Stimulated activated CD4-positive, alpha-beta T cell treated with anti-CD3 and anti-CD28 coated beads, Interleukin-2, amount 100 ng/mL, for 48 hours (primary cell): ENCODE data around the gene CYP46A1.
"Not testable (repeated sequence)": the region's sequence is repeated elsewhere in the genome, so short reads cannot be mapped to it uniquely, and the experiment has no call there.

ENCODE experiments used
- DNase-seq, 2 donors: peaks; one replicate each; pipeline ENCODE4 v3.0.0-alpha.2; 2020

The CYP46A1 gene

DNA sequence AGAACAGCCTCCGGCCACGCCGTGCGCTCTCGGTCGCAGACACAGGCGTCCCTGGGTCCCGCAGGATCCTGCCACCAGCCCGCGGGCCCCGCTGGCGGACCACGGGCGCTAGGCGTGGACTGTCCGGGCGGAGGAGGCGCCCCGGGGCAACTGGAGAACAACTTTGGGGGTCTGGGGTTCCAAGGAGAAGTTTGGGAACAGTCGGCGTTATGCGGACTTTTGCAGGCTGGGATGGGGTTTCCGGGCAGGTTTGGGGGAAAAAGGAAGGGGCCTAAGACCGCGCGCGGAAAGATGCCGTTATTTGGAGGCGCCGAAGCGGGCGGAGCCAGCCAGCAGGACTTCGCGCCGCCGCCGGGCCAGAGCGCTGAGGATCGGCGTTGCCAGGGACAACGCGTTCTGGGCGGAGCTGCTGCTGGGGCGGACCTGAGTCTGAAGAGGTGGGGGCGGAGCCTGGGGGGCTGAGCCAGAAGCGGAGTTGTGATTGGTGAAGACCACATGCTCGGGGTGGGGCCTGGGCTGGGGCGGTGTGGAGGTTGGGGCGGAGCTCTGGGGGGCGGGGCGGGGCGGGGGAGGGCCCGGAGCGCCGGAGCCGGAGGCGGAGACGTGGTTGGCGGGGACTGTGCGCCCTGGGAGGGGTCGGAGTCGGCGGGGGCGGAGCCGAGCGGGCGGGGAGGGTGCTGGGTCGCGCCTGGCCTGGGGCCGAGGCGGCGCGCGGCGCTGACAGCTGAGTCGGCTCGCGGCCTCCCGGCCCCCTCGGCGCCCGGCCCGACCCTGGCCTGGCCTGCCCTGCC is at the start of gene CYP46A1:
CYP46A1 (plus strand) TSS at position 680 of the 791 bp plus-strand sequence. CDS start 120 bp downstream, outside the sequence.
- DNase-seq = peak; percentile 98 to 99

DNA sequence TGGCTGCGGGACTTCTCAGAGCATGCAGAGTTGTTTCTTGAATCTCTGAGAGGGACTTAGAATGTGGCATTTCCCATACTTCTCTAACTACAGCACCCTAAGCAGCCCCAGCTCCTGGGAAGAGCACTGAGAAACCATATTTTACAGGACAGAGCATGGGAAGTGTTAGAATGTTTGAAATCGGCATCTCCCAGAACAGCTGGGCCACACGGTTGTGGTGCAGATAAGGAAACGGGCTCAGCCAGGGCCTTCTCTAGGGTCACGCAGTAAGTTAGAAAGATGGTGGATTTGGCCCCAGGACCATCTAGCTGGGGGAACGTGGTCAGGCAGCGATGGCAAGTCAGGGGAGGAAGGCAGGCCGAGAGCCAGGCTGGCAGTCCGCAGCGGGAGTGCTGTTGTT is 49.7 kb upstream of the CYP46A1 start:
- DNase-seq = no peak

DNA sequence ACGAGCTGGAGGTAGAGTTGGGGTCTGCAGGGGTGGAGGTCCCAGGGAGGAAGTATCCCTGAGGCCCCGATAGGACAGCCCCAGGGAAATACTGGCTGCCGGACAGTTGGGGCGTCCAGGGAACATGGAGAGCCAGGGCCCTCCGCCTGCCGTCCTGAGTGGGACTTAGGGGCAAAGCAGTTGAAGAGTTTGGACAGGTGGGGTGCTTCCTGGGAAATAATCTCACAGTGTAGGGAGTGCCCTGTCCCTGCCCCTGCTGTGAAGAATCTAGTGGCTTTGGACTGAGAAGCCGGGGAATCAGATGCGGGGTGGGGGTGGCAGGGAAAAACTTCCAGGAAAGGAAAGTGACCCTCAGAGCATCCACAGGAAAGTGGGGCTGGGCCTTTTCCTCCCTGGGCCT is 49.0 kb upstream of the CYP46A1 start:
- no peak for DNase-seq

DNA sequence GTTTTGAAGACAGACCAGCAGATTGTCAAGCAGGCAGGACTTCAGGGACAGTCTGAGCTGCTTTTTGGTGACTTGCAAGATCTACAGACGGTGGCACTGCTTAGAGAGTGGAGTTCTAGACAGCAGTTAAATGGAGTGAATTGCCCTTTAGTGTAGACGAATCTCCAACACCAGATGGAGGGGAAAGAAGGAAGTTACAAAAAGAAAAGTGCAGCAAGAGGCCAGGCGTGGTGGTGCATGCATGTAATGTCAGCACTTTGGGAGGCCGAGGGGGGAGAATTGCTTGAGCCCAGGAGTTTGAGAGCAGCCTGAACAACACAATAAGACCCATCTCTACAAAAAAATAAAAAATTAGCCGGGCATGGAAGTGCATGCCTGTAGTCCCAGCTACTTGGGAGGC is 47.6 kb upstream of the CYP46A1 start:
- no peak for DNase-seq

DNA sequence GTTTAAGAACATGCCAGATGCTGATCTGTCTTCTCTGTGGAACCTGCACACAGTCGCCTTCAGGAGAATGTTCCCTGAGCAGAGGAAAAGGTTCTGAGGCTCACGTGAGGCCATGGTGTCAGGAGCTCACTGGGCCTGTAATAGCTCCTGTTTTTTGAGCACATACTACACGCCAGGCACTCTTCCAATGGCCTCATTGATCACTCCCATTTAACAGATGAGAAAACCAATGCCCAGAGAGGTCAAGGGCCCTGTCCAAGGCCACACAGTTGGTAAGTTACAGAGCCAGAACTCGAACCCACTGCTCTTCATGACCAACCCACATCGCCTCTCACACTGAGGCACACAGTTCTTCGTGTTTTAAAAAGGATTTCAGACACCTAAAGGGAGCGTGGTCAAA is 46.5 kb upstream of the CYP46A1 start:
- no peak for DNase-seq

DNA sequence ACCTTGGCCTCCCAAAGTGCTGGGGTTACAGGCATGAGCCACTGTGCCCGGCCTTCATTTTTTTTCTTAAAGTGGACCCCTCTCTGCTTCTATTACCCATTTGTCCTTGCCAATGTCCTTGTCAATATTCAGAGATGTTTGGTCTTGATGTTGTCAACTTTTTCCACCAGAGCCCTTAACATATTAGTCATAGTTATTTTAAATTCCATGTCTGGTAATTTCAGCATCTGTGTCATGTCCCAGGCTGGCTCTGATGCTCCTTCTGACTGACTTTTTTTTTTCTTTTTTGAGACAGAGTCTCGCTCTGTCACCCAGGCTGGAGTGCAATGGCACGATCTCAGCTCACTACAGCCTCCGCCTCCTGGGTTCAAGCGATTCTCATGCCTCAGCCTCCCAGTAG is 41.3 kb upstream of the CYP46A1 start:
- DNase-seq = not testable (repeated sequence)

DNA sequence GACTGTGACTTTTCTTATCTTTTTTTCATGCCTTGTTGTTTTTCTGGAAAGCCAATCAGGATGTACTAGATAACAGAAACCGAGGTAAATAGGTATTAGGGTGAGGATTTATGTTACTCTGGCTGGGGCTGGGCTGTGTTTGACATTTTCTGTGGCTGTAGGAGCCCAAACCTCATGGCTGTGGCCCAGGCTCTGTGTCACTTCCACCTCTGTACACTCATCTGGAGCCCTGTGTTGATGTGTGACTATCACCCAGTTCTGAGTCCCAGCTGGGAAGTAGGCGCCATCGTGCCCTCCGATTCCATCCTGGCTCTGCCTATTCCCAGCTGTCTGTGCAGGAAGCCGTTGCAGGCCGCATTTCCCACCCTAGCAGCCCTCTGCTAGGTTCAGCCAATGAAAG is 40.8 kb upstream of the CYP46A1 start:
- no peak for DNase-seq

DNA sequence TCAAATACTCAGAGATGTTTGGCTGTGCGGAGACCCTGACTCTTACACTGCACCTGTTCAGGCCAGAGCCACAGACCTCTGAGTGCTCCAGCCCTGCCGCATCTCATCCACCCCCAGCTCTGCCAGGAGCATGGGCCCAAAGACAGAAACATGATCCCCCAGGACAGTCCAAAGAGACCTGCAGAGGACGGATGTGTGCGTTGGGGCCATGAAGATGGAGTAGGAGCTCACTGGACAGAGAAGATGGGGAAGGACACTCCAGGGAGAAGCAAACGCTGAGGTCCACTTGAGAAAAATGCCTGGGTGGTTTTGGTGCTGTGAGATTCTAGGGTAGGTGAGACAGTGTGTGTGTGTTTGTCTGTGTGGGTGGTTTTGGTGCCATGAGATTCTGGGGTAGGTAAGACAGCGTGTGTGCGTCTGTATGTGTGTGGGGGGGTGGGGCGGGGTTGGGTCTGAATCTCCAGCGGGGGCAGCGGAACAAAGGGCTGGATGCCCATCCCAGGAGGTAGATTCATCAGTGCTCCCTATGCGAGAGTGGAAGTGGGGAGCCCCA is 40.0 kb upstream of the CYP46A1 start:
- no peak for DNase-seq

DNA sequence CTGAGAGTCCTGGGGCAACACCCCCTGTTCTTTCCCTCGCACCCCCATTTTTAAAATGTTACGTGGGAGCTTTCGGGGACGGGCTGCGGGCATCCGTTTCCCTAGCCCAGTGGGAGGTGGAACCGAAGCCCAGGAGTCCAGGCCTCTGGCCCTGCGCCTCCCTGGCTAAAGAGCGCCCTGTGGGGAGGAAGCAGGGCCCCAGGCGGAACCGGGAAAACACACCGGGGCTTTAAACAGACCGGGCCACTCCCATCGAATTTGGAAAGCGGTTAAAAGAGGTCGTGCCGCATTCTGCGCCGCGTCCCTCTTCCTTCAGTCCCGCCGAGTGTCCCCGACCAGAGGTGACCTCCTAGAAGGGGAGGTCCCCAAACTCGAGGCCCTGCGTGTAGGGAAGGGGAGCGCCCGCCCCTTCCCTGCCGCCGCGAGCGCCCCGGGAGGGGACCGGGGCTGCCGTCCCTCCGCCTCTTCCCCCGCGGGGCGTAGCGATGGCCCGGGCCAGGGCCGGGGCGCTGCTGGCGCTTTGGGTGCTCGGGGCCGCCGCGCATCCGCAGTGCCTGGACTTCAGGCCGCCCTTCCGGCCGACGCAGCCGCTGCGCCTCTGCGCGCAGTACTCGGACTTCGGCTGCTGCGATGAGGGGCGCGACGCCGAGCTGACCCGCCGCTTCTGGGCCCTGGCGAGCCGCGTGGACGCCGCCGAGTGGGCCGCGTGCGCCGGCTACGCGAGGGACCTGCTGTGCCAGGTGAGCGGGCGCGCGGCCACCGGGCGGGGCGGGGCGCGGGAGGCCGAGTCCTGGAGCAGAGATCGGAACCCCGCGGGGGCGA is 39.2 kb upstream of the CYP46A1 start, which contains the start of gene HHIPL1:
HHIPL1 (plus strand) TSS at position 407 of the 822 bp plus-strand sequence; CDS start at position 486, 79 bp downstream.
- no peak for DNase-seq

DNA sequence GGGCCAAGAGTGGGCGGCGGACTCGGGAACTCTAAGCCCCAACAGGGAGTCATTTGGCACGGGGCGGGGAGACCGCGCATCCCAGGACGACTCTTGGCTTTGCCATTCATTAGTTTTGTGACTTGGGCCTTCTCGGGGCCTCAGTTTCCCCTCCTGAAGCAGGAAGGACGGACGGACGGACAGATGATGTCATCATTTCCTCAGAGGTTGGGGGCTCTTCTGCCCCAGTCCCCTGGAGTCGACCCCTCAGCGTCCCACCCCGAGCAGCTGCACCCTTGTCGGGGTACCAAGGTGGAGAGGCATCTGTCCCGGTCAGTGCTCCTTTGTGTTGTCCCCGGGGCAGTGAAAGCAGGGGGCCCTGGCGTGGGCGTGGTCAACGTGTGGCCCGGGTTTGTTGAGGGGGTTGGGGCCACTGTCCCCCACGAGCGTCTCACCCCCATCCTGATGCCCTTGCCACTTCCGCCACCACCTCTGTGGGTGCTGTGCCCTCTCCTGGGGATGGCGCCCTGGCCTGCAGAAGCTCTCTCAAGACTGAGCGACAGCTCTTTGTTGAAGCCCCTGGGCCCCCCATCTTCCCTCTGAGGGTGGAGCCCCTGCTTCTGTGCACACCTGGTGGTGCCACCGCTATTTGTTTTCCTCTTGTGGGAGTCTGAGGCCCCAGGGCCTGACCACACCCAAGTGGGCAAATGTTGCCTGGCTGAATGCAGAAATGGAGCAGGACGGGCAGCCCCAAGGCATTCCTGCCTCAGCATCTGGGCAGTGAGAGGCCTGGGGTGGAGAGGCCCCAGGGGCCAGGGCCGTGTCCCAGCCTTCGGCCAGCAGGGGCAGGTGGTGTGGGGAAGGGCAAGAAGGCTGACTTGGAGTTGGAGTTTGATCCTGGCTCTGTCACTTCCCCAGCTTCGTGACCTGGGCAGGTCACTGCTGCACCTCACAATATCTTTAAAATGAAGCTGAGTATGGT is 38.3 kb upstream of the CYP46A1 start:
- no peak for DNase-seq

DNA sequence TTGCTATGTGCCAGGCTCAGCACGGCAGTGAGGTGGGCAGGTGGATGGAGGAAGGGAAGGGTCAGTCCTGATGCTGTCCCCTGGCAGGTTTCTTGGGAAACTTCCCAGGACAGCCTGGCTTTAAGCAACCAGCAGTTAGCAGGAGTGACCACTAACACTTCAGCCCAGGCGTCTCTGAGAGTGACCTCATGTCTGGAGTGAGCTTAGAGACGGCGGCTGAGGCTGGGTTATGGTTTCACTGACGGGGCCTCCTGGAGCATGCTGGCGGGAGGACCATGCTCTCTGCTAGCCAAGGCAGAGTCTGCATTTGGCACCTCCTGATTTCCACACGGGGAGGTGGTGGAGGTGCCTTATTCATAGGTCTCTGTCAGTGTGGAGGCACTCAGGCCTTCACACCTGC is 36.7 kb upstream of the CYP46A1 start:
- DNase-seq = no peak

DNA sequence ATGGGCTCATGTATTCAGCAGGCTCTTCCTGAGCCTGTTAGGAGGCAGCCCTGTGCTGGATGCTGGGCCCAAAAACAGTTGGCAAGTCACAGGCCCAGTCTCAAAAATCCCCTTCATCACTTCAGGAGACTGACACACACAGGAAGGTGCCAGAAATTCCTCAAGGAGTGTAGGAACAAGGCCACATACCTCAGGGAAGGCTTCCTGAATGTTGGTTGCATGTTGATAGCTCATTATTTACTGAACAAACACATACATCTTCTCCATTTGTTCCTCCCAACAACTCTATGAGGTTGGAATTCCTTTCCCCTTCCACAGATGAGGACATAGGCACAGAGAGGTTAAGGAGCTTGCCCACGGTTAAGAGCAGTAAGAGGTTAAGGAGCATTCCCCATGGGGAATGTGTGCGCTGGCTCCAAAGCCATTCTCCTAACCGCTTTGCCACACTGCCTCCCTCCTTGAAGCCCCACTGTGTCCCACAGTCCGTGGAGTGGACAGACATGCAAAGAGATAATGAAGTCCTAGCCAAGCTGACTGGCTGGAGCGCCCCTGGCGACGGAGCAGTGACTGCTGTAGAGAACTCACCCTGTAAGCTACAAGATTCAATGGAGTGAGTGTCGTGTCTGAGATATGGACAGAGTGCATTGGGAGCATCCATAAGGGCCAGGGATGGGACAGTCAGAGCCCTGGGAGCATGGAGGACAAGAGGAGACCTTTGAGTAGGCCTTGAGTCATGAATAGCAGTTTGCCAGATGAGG is 35.9 kb upstream of the CYP46A1 start:
- DNase-seq = no peak

DNA sequence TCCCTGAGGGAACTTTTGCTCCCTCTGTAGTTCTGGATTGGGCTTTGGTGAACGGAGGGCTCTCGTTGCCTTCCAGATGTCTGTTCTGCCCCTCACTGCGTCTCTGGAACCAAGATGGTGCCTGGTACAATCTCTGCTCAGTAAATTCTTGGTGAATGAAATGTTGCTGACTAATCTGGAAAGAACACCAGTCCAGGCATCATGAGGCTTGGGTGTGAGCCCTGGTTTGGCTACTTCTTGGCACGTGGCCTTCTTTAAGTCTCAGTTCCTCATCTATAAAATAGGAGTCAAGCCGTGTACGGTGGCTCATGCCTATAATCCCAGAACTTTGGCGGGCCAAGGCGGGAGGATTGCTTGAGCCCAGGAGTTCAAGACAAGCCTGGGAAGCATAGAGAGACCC is 34.9 kb upstream of the CYP46A1 start:
- no peak for DNase-seq

DNA sequence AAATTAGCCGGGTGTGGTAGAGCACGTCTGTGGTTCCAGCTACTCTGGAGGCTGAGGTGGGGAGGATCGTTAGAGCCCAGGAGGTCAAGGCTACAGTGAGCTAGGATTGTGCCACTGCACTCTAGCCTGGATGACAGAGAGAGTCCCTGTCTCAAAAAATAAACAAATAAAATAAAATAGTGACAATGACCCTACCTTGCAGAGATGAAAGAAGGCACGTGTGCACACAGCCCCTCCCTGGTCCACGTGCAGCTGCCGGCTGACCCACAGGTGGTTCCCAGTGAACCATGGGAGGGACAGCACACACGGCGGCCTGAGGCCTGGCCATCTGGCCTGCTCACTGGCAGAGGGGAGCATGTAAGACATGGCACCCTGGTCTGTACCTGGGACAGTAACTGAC is 34.5 kb upstream of the CYP46A1 start:
- DNase-seq = no peak

DNA sequence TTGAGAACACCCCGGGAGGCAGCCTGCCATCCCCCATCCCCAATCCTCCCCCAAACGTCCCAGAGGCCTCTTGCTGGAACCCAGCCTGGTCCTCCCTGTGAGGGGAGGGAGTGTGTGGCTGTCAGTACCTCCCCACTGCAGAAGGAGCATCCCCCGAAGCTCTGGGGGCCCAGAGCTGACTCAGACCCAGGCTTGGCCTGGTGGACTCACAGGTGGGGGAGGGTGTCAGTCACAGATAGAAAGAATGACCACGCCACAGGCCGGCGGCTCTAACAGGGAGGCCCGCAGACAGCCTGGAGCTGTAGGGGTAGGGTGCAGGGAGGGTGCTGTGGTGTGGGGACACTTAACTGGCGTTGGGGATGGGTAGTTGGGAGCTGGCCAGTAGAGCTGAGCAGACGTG is 33.9 kb upstream of the CYP46A1 start:
- no peak for DNase-seq

DNA sequence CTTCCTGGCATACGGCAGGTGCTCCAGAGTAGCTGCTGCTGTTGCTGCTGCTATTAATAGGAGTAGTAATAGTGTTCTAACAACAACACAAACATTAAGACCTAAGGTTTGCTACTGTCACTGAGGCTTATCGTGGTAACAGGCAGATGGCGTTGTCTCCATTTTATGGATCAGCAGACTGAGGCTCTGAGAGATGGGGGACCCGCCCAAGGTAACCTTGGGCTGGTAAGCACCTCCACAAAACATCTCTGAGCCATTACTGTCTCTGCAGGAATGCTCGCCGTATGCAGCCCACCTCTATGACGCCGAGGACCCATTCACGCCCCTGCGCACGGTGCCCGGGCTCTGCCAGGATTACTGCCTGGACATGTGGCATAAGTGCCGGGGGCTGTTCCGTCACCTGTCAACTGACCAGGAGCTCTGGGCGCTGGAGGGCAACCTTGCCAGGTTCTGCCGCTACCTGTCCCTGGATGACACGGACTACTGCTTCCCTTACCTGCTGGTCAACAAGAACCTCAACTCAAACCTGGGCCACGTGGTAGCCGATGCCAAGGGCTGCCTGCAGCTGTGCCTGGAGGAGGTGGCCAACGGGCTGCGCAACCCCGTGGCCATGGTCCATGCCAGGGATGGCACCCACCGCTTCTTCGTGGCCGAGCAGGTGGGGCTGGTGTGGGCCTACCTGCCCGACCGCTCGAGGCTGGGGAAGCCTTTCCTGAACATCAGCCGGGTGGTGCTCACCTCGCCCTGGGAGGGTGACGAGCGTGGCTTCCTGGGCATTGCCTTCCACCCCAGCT is 31.9 kb upstream of the CYP46A1 start:
- no peak for DNase-seq

DNA sequence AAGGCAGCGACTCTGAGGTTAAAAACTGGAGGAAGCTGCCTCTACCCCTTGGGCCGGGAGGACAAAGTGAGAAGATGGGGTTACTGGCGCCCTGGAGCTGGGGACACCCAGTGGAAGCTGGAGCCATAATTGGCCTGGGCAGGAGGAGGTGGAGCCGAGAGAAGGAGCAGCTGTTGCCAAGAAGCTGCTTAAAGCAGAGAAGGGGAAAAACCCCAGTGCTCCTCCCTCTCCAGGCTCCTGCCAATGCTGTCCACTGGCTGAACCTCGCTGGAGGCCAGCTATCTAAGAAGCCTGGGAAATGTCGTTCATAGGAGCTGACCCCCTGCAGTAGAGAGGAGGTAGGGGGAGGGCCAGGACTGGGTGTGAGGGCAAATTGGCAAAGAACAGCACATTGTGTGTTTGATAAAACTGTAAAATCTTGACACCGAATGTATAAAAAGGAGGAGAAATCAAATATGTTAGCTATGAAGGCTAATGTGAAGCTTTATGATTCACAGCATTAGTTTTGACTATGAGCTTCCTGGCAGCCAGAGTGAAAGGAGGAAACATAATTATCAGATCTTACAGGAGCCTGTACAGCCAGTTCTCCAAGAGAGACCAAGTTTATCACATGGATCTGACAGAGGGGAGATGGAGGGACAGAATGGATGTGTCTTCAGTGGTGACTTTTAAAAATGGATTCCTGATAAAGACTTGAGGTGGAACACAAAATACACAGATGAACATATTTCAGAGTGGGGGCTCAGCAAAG is 29.7 kb upstream of the CYP46A1 start:
- DNase-seq = no peak

DNA sequence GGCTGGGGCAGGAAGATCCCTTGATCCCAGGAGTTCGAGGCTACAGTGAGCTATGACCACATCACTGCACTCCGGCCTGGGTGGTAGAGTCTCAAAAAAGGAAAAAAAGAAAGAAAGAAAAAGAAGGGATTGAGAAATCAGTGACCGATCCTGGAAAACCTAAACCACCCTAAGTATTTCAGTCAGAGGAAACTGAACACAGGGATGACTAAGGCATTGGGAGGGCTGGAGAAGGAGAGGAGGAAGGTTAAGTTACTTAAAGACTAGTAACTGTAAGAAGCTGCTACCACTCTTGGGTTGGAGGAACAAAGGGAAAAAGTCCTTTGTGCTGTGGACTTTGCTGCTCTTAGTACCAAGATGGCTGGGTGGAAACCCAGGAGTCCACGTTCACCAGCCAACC is 28.6 kb upstream of the CYP46A1 start:
- DNase-seq = no peak

DNA sequence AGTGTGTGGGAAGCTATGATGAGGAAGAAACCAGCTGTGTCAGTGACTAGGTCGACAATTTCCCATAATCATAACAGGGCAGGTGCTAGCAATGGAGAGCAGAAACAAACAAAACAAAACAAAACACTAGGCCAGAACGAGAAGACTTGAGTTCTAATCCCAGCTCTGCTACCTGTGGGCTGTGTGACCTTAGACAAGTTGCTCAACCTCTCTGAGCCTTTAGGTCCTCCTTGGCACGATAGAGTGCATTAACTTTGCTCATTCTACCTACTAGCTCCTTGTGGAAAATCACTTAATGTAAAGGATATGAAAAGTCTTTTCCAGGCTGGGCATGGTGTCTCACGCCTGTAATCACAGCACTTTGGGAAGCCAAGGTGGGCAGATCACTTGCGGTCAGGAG is 27.9 kb upstream of the CYP46A1 start:
- DNase-seq = no peak

DNA sequence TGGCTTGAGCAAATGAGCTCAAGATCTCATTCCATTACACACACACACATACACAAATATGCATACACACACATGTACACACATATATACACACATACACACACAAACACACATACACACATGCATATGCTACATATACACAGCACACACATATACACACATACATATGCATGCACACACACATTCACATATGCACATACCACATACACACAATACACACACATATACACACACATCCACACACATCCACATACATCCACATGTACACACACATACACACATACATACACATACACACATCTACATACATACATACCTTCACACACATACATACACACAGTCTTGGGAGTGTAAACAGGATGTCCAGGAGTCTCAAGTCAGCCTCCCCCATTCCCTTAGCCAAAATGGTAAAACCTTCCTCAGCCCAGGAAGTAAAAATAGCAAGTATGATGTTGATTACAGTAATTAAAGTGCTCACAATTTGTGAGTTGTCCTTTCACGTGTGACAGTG is 26.4 kb upstream of the CYP46A1 start:
- no peak for DNase-seq
